ENCODE measurements around the gene TMEM229B.
"Not testable (repeated sequence)": the region's sequence is repeated elsewhere in the genome, so short reads cannot be mapped to it uniquely, and the experiment has no call there.

Gene TMEM229B

GRCh38 chr14:67453575-67454300 is 34.8 kb downstream of the TMEM229B start:
- DNase-seq (ENCODE audit: low read depth) = no peak

- not testable (repeated sequence) for DNase-seq (ENCODE audit: low read depth)
Observed at GRCh38 chr14:67451667-67452066, 36.9 kb downstream of the TMEM229B start.

GRCh38 chr14:67449096-67449495 is 39.4 kb downstream of the TMEM229B start:
- no peak for DNase-seq (ENCODE audit: low read depth)

- DNase-seq (ENCODE audit: low read depth) = no peak
Observed at GRCh38 chr14:67447033-67447381, 41.5 kb downstream of the TMEM229B start.

GRCh38 chr14:67446371-67447032 is 42.0 kb downstream of the TMEM229B start:
- no peak for DNase-seq (ENCODE audit: low read depth)

GRCh38 chr14:67444395-67444794 is 44.1 kb downstream of the TMEM229B start:
- DNase-seq (ENCODE audit: low read depth) = no peak

GRCh38 chr14:67442139-67442906 is 46.2 kb downstream of the TMEM229B start:
- DNase-seq (ENCODE audit: low read depth) = no peak

- no peak for DNase-seq (ENCODE audit: low read depth)
Observed at GRCh38 chr14:67441672-67442071, 46.8 kb downstream of the TMEM229B start.

GRCh38 chr14:67441256-67441655 is 47.3 kb downstream of the TMEM229B start:
- no peak for DNase-seq (ENCODE audit: low read depth)

GRCh38 chr14:67440513-67440912 is 48.0 kb downstream of the TMEM229B start:
- no peak for DNase-seq (ENCODE audit: low read depth)

GRCh38 chr14:67438969-67439368 is 49.6 kb downstream of the TMEM229B start:
- no peak for DNase-seq (ENCODE audit: low read depth)

GRCh38 chr14:67436006-67436866 is 52.3 kb downstream of the TMEM229B start:
- DNase-seq (ENCODE audit: low read depth) = no peak

GRCh38 chr14:67435603-67436002 is 52.9 kb downstream of the TMEM229B start:
- DNase-seq (ENCODE audit: low read depth) = no peak

GRCh38 chr14:67432050-67432564 is 56.4 kb downstream of the TMEM229B start:
- DNase-seq (ENCODE audit: low read depth) = no peak

GRCh38 chr14:67429510-67430205 is 58.9 kb downstream of the TMEM229B start:
- no peak for DNase-seq (ENCODE audit: low read depth)

- DNase-seq (ENCODE audit: low read depth) = no peak
Observed at GRCh38 chr14:67428501-67429031, 60.0 kb downstream of the TMEM229B start.

GRCh38 chr14:67426983-67427606 is 61.4 kb downstream of the TMEM229B start:
- peak; percentile 35 for DNase-seq (ENCODE audit: low read depth)

GRCh38 chr14:67426161-67426560 is 62.4 kb downstream of the TMEM229B start:
- DNase-seq (ENCODE audit: low read depth) = no peak

GRCh38 chr14:67425608-67426007 is 62.9 kb downstream of the TMEM229B start:
- DNase-seq (ENCODE audit: low read depth) = no peak

- no peak for DNase-seq (ENCODE audit: low read depth)
Observed at GRCh38 chr14:67424539-67424938, 64.0 kb downstream of the TMEM229B start.
